Upper lobe of left lung (tissue), 4 donors: ENCODE results near the gene HSD17B11.

Source experiments
- POLR2A ChIP-seq, 4 donors: fragments of 450-650 bp; IDR thresholded peaks; one replicate each; pipeline ENCODE4 v1.5.1; 2016 to 2017; ENCODE audit warnings: antibody characterized with exemption in 4 of 4, mild to moderate bottlenecking in 2 of 4
- POLR2AphosphoS5 ChIP-seq, 2 donors: sonication (generic); formaldehyde crosslinking; IDR thresholded peaks; one replicate each; pipeline ENCODE4 v1.5.1; 2017; ENCODE audit warnings: antibody characterized with exemption in 2 of 2
- TF ChIP-seq, protein P1 (sequence below), 6 experiments: fragments of 450-650 bp in 4 of 6; fragments of 200-600 bp in 2 of 6; sonication (generic) in 2 of 6; IDR thresholded peaks; one replicate each; pipeline ENCODE4 v1.5.1; 2016 to 2019; ENCODE audit warnings: antibody characterized with exemption in 6 of 6

- TF ChIP-seq, protein P1, sequence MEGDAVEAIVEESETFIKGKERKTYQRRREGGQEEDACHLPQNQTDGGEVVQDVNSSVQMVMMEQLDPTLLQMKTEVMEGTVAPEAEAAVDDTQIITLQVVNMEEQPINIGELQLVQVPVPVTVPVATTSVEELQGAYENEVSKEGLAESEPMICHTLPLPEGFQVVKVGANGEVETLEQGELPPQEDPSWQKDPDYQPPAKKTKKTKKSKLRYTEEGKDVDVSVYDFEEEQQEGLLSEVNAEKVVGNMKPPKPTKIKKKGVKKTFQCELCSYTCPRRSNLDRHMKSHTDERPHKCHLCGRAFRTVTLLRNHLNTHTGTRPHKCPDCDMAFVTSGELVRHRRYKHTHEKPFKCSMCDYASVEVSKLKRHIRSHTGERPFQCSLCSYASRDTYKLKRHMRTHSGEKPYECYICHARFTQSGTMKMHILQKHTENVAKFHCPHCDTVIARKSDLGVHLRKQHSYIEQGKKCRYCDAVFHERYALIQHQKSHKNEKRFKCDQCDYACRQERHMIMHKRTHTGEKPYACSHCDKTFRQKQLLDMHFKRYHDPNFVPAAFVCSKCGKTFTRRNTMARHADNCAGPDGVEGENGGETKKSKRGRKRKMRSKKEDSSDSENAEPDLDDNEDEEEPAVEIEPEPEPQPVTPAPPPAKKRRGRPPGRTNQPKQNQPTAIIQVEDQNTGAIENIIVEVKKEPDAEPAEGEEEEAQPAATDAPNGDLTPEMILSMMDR (IDR thresholded peaks at IDR 0.05): no peak
- TF ChIP-seq POLR2AphosphoS5 (IDR thresholded peaks at IDR 0.05): no peak
- TF ChIP-seq POLR2A (IDR thresholded peaks at IDR 0.05): no peak
These were observed 42.4 kb upstream of the HSD17B11 start for GRCh38 chr4:87433342-87433741.
